Upper lobe of left lung (tissue), 6 donors: ENCODE measurements around the gene BRF1. TPM values are rescaled to one million over a fixed set of nuclear protein-coding genes. Genes with fewer than 3 reads are reported as not detected.

ENCODE experiments used
- ATAC-seq, 2 donors: fragments of 200-7000 bp; cut with Tn5 transposase; one replicate each; pipeline ENCODE4 v1.9.1; 2022; ENCODE audit warnings: mild to moderate bottlenecking in 2 of 2, moderate library complexity in 2 of 2; ENCODE audit not compliant: low FRiP score in 2 of 2
- DNase-seq, 2 donors: peaks; one replicate each; pipeline ENCODE4 v3.0.0-alpha.2; 2019 to 2020
- H3K27ac ChIP-seq, 4 donors: fragments of 200-600 bp; sonication (generic); one replicate each; pipeline ENCODE4 v1.5.1; 2016 to 2019
- H3K27me3 ChIP-seq, 4 donors: fragments of 200-600 bp; sonication (generic); one replicate each; pipeline ENCODE4 v1.5.1; 2017 to 2019
- H3K36me3 ChIP-seq, 4 donors: fragments of 200-600 bp; sonication (generic); one replicate each; pipeline ENCODE4 v1.5.1; 2016 to 2019
- H3K4me1 ChIP-seq, 4 donors: fragments of 200-600 bp; sonication (generic); one replicate each; pipeline ENCODE4 v1.5.1; 2018 to 2019
- H3K4me3 ChIP-seq, 4 donors: fragments of 200-600 bp; sonication (generic); one replicate each; pipeline ENCODE4 v1.5.1; 2017 to 2019; ENCODE audit warnings: mild to moderate bottlenecking in 2 of 4, moderate library complexity in 1 of 4
- H3K9me3 ChIP-seq, 4 donors: fragments of 200-600 bp; sonication (generic); one replicate each; pipeline ENCODE4 v1.5.1; 2018 to 2019
- CTCF ChIP-seq, 6 experiments: fragments of 450-650 bp in 4 of 6; fragments of 200-600 bp in 2 of 6; sonication (generic) in 2 of 6; IDR thresholded peaks; one replicate each; pipeline ENCODE4 v1.5.1; 2016 to 2019; ENCODE audit warnings: antibody characterized with exemption in 6 of 6
- EP300 ChIP-seq, 4 donors: sonication (generic); formaldehyde crosslinking; IDR thresholded peaks; one replicate each; pipeline ENCODE4 v1.5.1; 2017; ENCODE audit warnings: antibody characterized with exemption in 4 of 4, control low read depth in 2 of 4
- POLR2A ChIP-seq, 4 donors: fragments of 450-650 bp; IDR thresholded peaks; one replicate each; pipeline ENCODE4 v1.5.1; 2016 to 2017; ENCODE audit warnings: antibody characterized with exemption in 4 of 4, mild to moderate bottlenecking in 2 of 4
- POLR2AphosphoS5 ChIP-seq, 2 donors: sonication (generic); formaldehyde crosslinking; IDR thresholded peaks; one replicate each; pipeline ENCODE4 v1.5.1; 2017; ENCODE audit warnings: antibody characterized with exemption in 2 of 2
- WGBS, 2 donors: methylation state at CpG; one replicate each; pipeline ENCODE4 v1.1.5; 2017 to 2018; 5-methylcytosine and 5-hydroxymethylcytosine counted together
- total RNA-seq, 6 donors: library from RNA; depleted of rRNA in 4 of 6; stranded (reverse); fragments of >200 nt in 4 of 6; gene quantifications; one replicate each; pipeline versions ENCODE4 v1.1.0 to v1.2.1, GENCODE V29; 2016 to 2021
- donor health status: DM: no; HTN: no; CAD: no; lungs with moderate emphysema.
- donor health status: DM: no; HTN: yes; CAD: no; lungs with severe emphysema.

The BRF1 gene
- total RNA-seq, 6 donors from 2014 or later = 38.6 to 195 (median 52.7) TPM

DNA sequence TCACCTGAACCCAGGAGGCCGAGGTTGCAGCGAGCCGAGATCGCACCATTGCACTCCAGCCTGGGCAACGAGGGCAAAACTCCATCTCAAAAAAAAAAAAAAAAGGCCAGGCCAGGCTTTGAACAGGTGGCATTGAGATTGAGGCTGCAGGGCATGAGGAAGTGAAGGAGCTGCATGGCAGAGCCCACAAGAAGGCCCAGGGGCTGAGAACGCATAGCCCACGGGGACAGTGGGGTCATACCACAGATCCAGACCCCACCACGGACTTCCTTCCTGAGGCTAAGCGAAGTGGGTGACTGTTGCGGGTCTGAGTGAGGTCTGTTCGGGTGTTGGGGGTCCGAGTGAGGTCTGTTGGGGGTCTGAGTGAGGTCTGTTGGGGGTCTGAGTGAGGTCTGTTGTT lies 140.0 kb downstream of the BRF1 start:
- 71 to 72% methylated on average over 12 of the region's 12 CpGs for WGBS, 2 donors
- no peak for TF ChIP-seq EP300 (IDR thresholded peaks at IDR 0.05)
- TF ChIP-seq POLR2AphosphoS5 (IDR thresholded peaks at IDR 0.05) = no peak
- TF ChIP-seq POLR2A (IDR thresholded peaks at IDR 0.05) = no peak
- TF ChIP-seq CTCF (IDR thresholded peaks at IDR 0.05) = no peak

DNA sequence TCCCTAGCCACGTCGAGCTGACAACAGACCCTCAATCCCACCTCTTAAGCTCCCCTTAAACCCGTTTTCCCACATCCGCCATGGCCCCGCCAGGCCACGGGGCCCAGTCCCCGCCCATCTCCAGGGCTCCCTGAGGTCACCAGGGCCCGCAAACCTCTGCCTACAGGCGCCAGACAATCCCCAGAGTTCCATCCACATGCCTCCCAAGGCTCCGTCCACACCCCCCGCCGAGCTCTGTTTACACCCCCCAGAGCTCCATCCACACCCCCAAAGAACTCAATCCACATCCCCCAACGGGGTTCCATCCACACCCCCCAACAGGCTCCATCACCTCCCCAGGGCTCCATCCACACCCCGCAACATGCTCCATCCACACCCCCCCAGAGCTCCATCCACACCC lies 141.5 kb downstream of the BRF1 start:
- DNase-seq (no peak), ATAC-seq (no peak)
- TF ChIP-seq EP300 (IDR thresholded peaks at IDR 0.05) = no peak
- TF ChIP-seq POLR2A (IDR thresholded peaks at IDR 0.05) = no peak
- no peak for TF ChIP-seq POLR2AphosphoS5 (IDR thresholded peaks at IDR 0.05)
- TF ChIP-seq CTCF (IDR thresholded peaks at IDR 0.05) = no peak
- Histone ChIP-seq H3K27me3 (no peaks in the 10 kb centered on the region), H3K4me3 (no peak overlapping the region), H3K27ac (no peak overlapping the region), H3K9me3 (no peaks in the 10 kb centered on the region), H3K36me3 (peaks cover 0 to 9% (median 4%) of the 10 kb centered on the region in 4 donors), H3K4me1 (peaks cover 0 to 8% (median under 1%) of the 10 kb centered on the region in 4 donors)
- WGBS, 2 donors = 84 to 91% methylated on average over 14 of the region's 14 CpGs

More for the DNA sequence above, 140.0 kb downstream of the BRF1 start:
- H3K4me3 ChIP-seq = no peak overlapping the region
- peaks cover 0 to 1% (median under 1%) of the 10 kb centered on the region in 4 donors for H3K36me3 ChIP-seq
- no peak overlapping the region for H3K27ac ChIP-seq
- peaks cover 0 to 3% (median under 1%) of the 10 kb centered on the region in 4 donors for H3K4me1 ChIP-seq
- ATAC-seq (no peak), DNase-seq (no peak)
- no peaks in the 10 kb centered on the region for H3K9me3 ChIP-seq
- H3K27me3 ChIP-seq = no peaks in the 10 kb centered on the region

Other genes starting within 250 kb of the BRF1 start
- 10 to 100 TPM in 1 of 6 donors, 1 to 10 TPM in 5; 3.0 to 14.7 (median 7.0) TPM for gene GPR132, start 235.6 kb downstream of the BRF1 start, total RNA-seq
- gene JAG2, start 132.2 kb downstream of the BRF1 start, total RNA-seq = 10 to 100 TPM; 14.9 to 43.4 (median 23.8) TPM
- gene NUDT14, start 119.7 kb downstream of the BRF1 start, total RNA-seq = 10 to 100 TPM; 17.9 to 87.5 (median 54.9) TPM
- 10 to 100 TPM; 36.4 to 71.7 (median 49.8) TPM for gene BTBD6, start 52.5 kb downstream of the BRF1 start, total RNA-seq
- 100 to 1,000 TPM in 2 of 6 donors, 10 to 100 TPM in 4; 53.4 to 204 (median 86.5) TPM for gene PACS2, start 13.7 kb upstream of the BRF1 start, total RNA-seq
- gene TEX22, start 97.5 kb upstream of the BRF1 start, total RNA-seq = 1 to 10 TPM in 3 of 6 donors, not detected in 3; 1.2 to 2.1 (median 1.9) TPM
- gene MTA1, start 118.8 kb upstream of the BRF1 start, total RNA-seq = 100 to 1,000 TPM in 2 of 6 donors, 10 to 100 TPM in 4; 64.8 to 315 (median 94.9) TPM
- 100 to 1,000 TPM in 5 of 6 donors, 10 to 100 TPM in 1; 55.5 to 422 (median 190) TPM for gene CRIP2, start 173.8 kb upstream of the BRF1 start, total RNA-seq
- gene CRIP1, start 185.9 kb upstream of the BRF1 start, total RNA-seq = 100 to 1,000 TPM in 4 of 6 donors, 10 to 100 TPM in 2; 26.2 to 425 (median 200) TPM
- 10 to 100 TPM; 13.8 to 38.5 (median 17.4) TPM for gene TEDC1, start 190.2 kb upstream of the BRF1 start, total RNA-seq
- gene TMEM121, start 225.6 kb upstream of the BRF1 start, total RNA-seq = 1 to 10 TPM in 4 of 6 donors, under 1 TPM in 1, not detected in 1; 0.69 to 4.6 (median 3.8) TPM